Body of pancreas (tissue), 4 donors: ENCODE measurements around the gene SCUBE1.
"Not testable (repeated sequence)": the region's sequence is repeated elsewhere in the genome, so short reads cannot be mapped to it uniquely, and the experiment has no call there.

Experiments used
- POLR2A ChIP-seq, 3 donors: fragments of 450-650 bp; IDR thresholded peaks; one replicate each; pipeline ENCODE4 v1.6.1; 2016; ENCODE audit warnings: antibody characterized with exemption in 3 of 3, mild to moderate bottlenecking in 2 of 3
- TF ChIP-seq, protein P1 (sequence below), 7 experiments: fragments of 450-650 bp in 4 of 7; fragments of 200-600 bp in 3 of 7; sonication (generic) in 3 of 7; IDR thresholded peaks; one replicate each; pipeline ENCODE4 v1.5.1; 2016 to 2019; ENCODE audit warnings: antibody characterized with exemption in 7 of 7

DNA sequence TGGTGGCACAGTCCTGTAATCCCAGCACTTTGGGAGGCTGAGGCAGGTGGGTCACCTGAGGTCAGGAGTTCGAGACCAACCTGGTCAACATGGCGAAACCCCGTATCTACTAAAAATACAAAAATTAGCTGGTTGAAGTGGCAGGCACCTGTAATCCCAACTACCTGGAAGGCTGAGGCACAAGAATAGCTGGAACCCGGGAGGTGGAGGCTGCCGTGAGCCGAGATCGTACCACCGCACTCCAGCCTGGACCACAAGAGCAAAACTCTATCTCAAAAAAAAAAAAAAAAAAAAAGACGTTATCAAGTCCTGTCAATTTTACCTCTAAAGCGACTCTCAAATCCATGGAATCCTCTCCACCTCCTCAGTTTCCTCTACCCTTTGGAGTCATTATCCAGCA, 12.5 kb upstream of the SCUBE1 start:
- TF ChIP-seq, protein P1, sequence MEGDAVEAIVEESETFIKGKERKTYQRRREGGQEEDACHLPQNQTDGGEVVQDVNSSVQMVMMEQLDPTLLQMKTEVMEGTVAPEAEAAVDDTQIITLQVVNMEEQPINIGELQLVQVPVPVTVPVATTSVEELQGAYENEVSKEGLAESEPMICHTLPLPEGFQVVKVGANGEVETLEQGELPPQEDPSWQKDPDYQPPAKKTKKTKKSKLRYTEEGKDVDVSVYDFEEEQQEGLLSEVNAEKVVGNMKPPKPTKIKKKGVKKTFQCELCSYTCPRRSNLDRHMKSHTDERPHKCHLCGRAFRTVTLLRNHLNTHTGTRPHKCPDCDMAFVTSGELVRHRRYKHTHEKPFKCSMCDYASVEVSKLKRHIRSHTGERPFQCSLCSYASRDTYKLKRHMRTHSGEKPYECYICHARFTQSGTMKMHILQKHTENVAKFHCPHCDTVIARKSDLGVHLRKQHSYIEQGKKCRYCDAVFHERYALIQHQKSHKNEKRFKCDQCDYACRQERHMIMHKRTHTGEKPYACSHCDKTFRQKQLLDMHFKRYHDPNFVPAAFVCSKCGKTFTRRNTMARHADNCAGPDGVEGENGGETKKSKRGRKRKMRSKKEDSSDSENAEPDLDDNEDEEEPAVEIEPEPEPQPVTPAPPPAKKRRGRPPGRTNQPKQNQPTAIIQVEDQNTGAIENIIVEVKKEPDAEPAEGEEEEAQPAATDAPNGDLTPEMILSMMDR (IDR thresholded peaks at IDR 0.05) = not testable (repeated sequence)
- TF ChIP-seq POLR2A (IDR thresholded peaks at IDR 0.05) = not testable (repeated sequence)
